SKM-1 treated with dmso at 0.1 percent for 144 hours (cell line): ENCODE data around the gene POLR2B.
"Not testable (repeated sequence)": the region's sequence is repeated elsewhere in the genome, so short reads cannot be mapped to it uniquely, and the experiment has no call there.

ENCODE experiments used
- DNase-seq: peaks from one replicate; lab custom pipeline; 2025; ENCODE audit not compliant: unreplicated experiment; lab: John Stamatoyannopoulos, UW

POLR2B gene

GRCh38 chr4:56986192-56986591 lies 7.5 kb downstream of the POLR2B start:
- no peak for DNase-seq

GRCh38 chr4:56986952-56987351 lies 8.3 kb downstream of the POLR2B start:
- no peak for DNase-seq

- DNase-seq: no peak
Measured at GRCh38 chr4:56990109-56990905, 11.6 kb downstream of the POLR2B start.

GRCh38 chr4:56995525-56995924 lies 16.8 kb downstream of the POLR2B start:
- DNase-seq: no peak

- no peak for DNase-seq
Measured at GRCh38 chr4:56999751-57000150, 21.1 kb downstream of the POLR2B start.

GRCh38 chr4:57013543-57014120 lies 34.9 kb downstream of the POLR2B start:
- DNase-seq: no peak

- no peak for DNase-seq
Measured at GRCh38 chr4:57018980-57019379, 40.3 kb downstream of the POLR2B start.

GRCh38 chr4:57020467-57021101 lies 41.9 kb downstream of the POLR2B start:
- no peak for DNase-seq

- DNase-seq: no peak
Measured at GRCh38 chr4:57023104-57023503, 44.4 kb downstream of the POLR2B start.

GRCh38 chr4:57034520-57034919 lies 55.8 kb downstream of the POLR2B start:
- DNase-seq: no peak

GRCh38 chr4:57037982-57038604 lies 59.4 kb downstream of the POLR2B start:
- DNase-seq: peak; percentile 3

GRCh38 chr4:57039345-57039744 lies 60.6 kb downstream of the POLR2B start:
- no peak for DNase-seq

- no peak for DNase-seq
Measured at GRCh38 chr4:57040510-57040909, 61.8 kb downstream of the POLR2B start.

- no peak for DNase-seq
Measured at GRCh38 chr4:57041020-57041419, 62.3 kb downstream of the POLR2B start.

- no peak for DNase-seq
Measured at GRCh38 chr4:57042711-57043169, 64.0 kb downstream of the POLR2B start.

- no peak for DNase-seq
Measured at GRCh38 chr4:57043347-57044251, 64.9 kb downstream of the POLR2B start.

- DNase-seq: no peak
Measured at GRCh38 chr4:57044279-57044678, 65.6 kb downstream of the POLR2B start.

GRCh38 chr4:57044996-57045395 lies 66.3 kb downstream of the POLR2B start:
- DNase-seq: no peak

- DNase-seq: not testable (repeated sequence)
Measured at GRCh38 chr4:57047046-57047445, 68.3 kb downstream of the POLR2B start.

- DNase-seq: no peak
Measured at GRCh38 chr4:57048590-57049304, 70.1 kb downstream of the POLR2B start.
